AG10803 (cell line): Measurements from ENCODE around the gene SEL1L3.

ENCODE experiments used
- DNase-seq: peaks from one replicate; pipeline ENCODE4 v3.0.0; 2010; ENCODE audit warnings: low read depth
- H3K4me3 ChIP-seq: 2 replicates; pipeline ENCODE4 v1.5.1; 2011; ENCODE audit warnings: mild to moderate bottlenecking, low read length, control low read depth
- TF ChIP-seq, protein P1 (sequence below): conservative IDR thresholded peaks from 2 replicates; pipeline ENCODE4 v1.5.1; 2011; ENCODE audit warnings: mild to moderate bottlenecking, low read length, control low read depth, inconsistent platforms

The SEL1L3 gene

DNA sequence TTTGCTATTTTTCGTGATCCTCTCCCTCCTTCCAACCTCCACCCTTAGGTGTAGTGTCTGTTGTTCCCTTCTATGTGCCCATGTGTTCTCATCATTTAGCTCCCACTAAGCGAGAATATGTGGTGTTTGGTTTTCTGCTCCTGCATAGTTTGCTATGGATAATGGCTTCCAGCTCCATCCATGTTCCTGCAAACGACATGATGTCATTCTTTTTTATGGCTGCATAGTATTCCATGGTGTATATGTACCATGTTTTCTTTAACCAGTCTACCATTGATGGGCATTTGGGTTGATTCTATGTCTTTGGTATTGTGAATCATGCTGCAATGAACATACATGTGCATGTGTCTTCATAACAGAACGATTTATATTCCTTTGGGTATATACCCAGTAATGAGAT, 102.7 kb downstream of the SEL1L3 start:
- TF ChIP-seq, protein P1, sequence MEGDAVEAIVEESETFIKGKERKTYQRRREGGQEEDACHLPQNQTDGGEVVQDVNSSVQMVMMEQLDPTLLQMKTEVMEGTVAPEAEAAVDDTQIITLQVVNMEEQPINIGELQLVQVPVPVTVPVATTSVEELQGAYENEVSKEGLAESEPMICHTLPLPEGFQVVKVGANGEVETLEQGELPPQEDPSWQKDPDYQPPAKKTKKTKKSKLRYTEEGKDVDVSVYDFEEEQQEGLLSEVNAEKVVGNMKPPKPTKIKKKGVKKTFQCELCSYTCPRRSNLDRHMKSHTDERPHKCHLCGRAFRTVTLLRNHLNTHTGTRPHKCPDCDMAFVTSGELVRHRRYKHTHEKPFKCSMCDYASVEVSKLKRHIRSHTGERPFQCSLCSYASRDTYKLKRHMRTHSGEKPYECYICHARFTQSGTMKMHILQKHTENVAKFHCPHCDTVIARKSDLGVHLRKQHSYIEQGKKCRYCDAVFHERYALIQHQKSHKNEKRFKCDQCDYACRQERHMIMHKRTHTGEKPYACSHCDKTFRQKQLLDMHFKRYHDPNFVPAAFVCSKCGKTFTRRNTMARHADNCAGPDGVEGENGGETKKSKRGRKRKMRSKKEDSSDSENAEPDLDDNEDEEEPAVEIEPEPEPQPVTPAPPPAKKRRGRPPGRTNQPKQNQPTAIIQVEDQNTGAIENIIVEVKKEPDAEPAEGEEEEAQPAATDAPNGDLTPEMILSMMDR: no peak
- DNase-seq: no peak
- no peak overlapping the region for H3K4me3 ChIP-seq

DNA sequence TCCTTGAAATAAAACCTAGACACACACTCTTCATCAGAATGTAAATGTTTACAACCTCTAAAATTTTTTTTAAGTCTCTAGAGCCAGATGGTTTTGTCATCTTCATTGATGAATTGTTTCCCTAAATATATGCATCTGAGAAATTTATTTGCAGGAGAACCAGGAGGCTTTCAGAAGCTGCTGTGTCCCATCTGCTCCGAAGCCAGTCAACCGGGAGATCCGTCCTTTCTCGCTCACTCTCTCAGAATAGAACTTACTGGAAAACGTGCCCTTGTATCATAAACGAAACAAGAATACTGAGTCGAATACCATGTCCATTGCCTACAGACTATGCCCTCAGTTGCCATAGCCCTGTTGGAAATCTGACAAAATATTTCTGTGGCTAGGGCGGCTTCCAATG, 103.7 kb downstream of the SEL1L3 start:
- DNase-seq: no peak
- no peak overlapping the region for H3K4me3 ChIP-seq
- TF ChIP-seq, protein P1: no peak

DNA sequence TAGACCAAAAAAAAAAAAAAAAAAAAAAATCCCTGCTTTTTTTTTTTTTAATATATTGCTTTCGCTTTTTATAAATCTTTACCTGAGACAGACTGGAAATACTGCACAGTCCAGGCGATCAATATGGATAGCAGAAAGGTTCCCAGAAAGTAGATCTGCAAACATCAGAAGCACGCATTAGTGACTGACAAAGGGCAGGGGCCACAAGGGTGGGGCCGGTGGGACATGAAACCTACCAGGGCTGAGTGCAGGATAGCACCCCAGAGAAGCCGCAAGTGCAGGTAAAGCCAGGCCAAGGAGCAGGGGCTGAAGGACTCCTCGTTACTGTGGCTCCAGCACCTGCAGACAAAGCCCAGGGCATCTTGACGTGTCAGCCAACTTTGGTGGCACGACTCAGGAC, 105.3 kb downstream of the SEL1L3 start:
- TF ChIP-seq, protein P1: no peak
- H3K4me3 ChIP-seq: no peak overlapping the region
- no peak for DNase-seq

DNA sequence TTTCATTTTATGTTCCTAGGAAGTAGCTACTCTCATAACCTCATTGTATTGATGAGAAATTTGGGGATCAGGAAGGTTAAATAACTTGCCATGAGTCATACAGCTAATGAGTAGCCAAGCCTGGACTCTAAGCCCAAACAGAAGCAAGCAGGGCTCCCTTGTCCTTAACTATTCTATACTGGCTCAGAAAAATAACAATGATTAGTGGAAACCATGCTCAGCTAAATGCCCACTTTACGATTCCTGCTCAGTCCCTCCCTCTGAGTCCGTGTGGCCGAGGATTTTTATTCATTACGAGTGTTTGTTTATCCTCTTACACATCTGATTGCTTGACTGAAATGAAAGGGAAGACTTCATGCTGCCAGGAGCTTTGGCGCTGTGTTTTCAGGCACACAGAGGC, 106.3 kb downstream of the SEL1L3 start:
- no peak for DNase-seq
- TF ChIP-seq, protein P1: no peak

DNA sequence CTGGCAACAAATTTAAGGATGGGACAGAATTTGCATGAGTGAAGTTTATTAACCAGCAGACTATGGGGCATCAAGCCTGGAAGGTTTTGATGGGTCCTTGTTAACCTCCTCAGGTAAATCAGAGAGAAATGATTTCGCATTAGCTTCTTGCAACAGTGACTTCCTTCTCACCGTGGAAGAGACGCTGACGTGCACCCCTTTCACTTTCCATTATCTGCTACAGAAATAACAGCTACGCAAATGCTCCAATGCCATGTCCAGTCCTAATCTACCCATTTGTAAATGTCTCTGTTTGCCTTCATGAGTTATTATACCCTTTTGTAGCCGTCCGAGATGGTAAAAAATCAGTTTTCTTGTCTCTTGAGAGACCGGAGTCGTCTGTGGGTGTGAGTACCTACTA, 106.9 kb downstream of the SEL1L3 start:
- no peak overlapping the region for H3K4me3 ChIP-seq
- no peak for DNase-seq
- TF ChIP-seq, protein P1: no peak

More for the DNA sequence above, 106.3 kb downstream of the SEL1L3 start:
- H3K4me3 ChIP-seq: no peak overlapping the region

DNA sequence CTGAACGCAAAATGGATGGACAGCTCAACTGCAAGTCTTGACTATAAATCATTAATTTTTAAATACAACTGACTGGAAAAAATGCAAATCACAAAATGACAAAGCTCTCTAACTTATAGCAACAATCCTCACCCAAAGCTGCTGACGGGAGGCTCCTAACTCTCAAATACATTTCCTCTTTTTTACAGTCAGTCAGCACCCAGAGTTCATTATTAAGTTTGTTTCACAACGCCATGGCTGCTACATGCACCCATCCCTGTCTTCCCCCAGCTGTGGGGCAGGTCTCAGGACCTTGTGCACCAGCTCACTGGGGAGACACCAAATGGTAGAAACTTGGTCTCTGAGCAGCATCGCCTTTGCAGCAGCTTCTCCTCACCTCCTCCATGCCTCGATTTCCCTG, 109.5 kb downstream of the SEL1L3 start:
- no peak for DNase-seq
- TF ChIP-seq, protein P1: no peak
- no peak overlapping the region for H3K4me3 ChIP-seq

DNA sequence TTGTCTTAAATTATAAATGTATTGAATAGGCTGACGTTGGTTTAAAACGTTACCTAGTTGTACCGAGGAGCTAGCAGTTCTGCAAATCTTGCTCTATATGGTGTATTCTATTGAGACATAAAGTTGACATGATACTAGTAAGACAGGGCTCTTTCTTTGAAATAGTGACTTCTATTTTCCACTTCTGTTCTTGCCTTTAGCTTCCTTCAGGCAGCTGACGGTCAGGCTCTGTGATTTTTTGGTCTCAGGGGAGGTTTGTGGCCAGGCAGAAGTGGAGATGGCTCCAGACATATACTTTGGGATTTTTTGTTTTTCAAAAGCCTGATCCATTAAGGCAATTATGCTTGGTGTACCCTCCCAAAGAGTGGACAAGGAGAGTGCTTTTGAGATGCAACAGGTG, 111.9 kb downstream of the SEL1L3 start:
- H3K4me3 ChIP-seq: no peak overlapping the region
- TF ChIP-seq, protein P1: no peak
- no peak for DNase-seq
